ENCODE data around the gene DEFB124. TPM values are rescaled to one million over a fixed set of nuclear protein-coding genes. Genes with fewer than 3 reads are reported as not detected.

DEFB124 gene
- total RNA-seq, 3 donors from 2014 or later: not detected

- H3K9me3 ChIP-seq: no peaks in the 10 kb centered on the region
- intact Hi-C loops (cut with DNase I; ENCODE audit: low total_unique reads): no loop called here
- TF ChIP-seq POLR2A (IDR thresholded peaks at IDR 0.05) (no peak), POLR2AphosphoS5 (IDR thresholded peaks at IDR 0.05) (no peak), CTCF (IDR thresholded peaks at IDR 0.05) (no peak)
These were observed 25.6 kb upstream of the DEFB124 start for GRCh38 chr20:31500527-31500926.

GRCh38 chr20:31497838-31498540 lies 23.1 kb upstream of the DEFB124 start:
- Histone ChIP-seq H3K4me1 (no peaks in the 10 kb centered on the region), H3K36me3 (no peaks in the 10 kb centered on the region), H3K27ac (peak overlapping the region in 1 of 2 donors; percentile 69), H3K9me3 (no peaks in the 10 kb centered on the region), H3K27me3 (no peaks in the 10 kb centered on the region), H3K4me3 (no peak overlapping the region)
- DNase-seq (ENCODE audit: low spot score in 2 of 2): no peak
- intact Hi-C loops (cut with DNase I; ENCODE audit: low total_unique reads): no loop called here
- no peak for TF ChIP-seq CTCF (IDR thresholded peaks at IDR 0.05)
- TF ChIP-seq POLR2AphosphoS5 (IDR thresholded peaks at IDR 0.05): no peak
- TF ChIP-seq POLR2A (IDR thresholded peaks at IDR 0.05): no peak

More at GRCh38 chr20:31500527-31500926, 25.6 kb upstream of the DEFB124 start:
- Histone ChIP-seq H3K4me3 (no peak overlapping the region), H3K4me1 (no peaks in the 10 kb centered on the region), H3K36me3 (no peaks in the 10 kb centered on the region), H3K27me3 (no peaks in the 10 kb centered on the region), H3K27ac (no peak overlapping the region)
- no peak for DNase-seq (ENCODE audit: low spot score in 2 of 2)

- Histone ChIP-seq H3K36me3 (no peaks in the 10 kb centered on the region), H3K27ac (peak overlapping the region in 1 of 2 donors; percentile 69), H3K27me3 (no peaks in the 10 kb centered on the region), H3K4me3 (peak overlapping the region in 2 of 3 donors; percentile 16 to 55), H3K9me3 (no peaks in the 10 kb centered on the region), H3K4me1 (no peaks in the 10 kb centered on the region)
- peak; percentile 20 to 68 for DNase-seq (ENCODE audit: low spot score in 2 of 2)
- TF ChIP-seq CTCF (IDR thresholded peaks at IDR 0.05) (no peak), POLR2A (IDR thresholded peaks at IDR 0.05) (no peak), POLR2AphosphoS5 (IDR thresholded peaks at IDR 0.05) (peak in 1 of 3 donors; percentile 16)
- intact Hi-C loops (cut with DNase I; ENCODE audit: low total_unique reads): no loop called here
These were observed 21.9 kb upstream of the DEFB124 start for GRCh38 chr20:31496761-31497295.

GRCh38 chr20:31494131-31494530 lies 19.2 kb upstream of the DEFB124 start:
- no peaks in the 10 kb centered on the region for H3K36me3 ChIP-seq
- H3K4me3 ChIP-seq: no peak overlapping the region
- DNase-seq (ENCODE audit: low spot score in 2 of 2): no peak
- no peaks in the 10 kb centered on the region for H3K4me1 ChIP-seq
- H3K27ac ChIP-seq: no peak overlapping the region
- intact Hi-C loops (cut with DNase I; ENCODE audit: low total_unique reads): no loop called here
- no peaks in the 10 kb centered on the region for H3K9me3 ChIP-seq
- TF ChIP-seq CTCF (IDR thresholded peaks at IDR 0.05) (peak in 1 of 3 donors; percentile 16), POLR2AphosphoS5 (IDR thresholded peaks at IDR 0.05) (no peak)
- no peaks in the 10 kb centered on the region for H3K27me3 ChIP-seq

GRCh38 chr20:31490752-31491151 lies 15.8 kb upstream of the DEFB124 start:
- Histone ChIP-seq H3K27ac (no peak overlapping the region), H3K4me3 (no peak overlapping the region), H3K36me3 (no peaks in the 10 kb centered on the region), H3K27me3 (no peaks in the 10 kb centered on the region), H3K9me3 (no peaks in the 10 kb centered on the region), H3K4me1 (no peaks in the 10 kb centered on the region)
- TF ChIP-seq CTCF (IDR thresholded peaks at IDR 0.05): no peak
- no peak for TF ChIP-seq POLR2AphosphoS5 (IDR thresholded peaks at IDR 0.05)
- TF ChIP-seq POLR2A (IDR thresholded peaks at IDR 0.05): no peak
- DNase-seq (ENCODE audit: low spot score in 2 of 2): no peak
- intact Hi-C loops (cut with DNase I; ENCODE audit: low total_unique reads): no loop called here

Data from breast epithelium (tissue), 4 donors.